H9 (cell line): ENCODE measurements around the gene PKD1. TPM values are rescaled to one million over a fixed set of nuclear protein-coding genes. Genes with fewer than 3 reads are reported as not detected.

Experiments
- DNase-seq: peaks from one replicate; pipeline ENCODE4 v3.0.0-alpha.2; 2017
- H2AFZ ChIP-seq: one replicate; pipeline ENCODE4 v1.6.1; 2013; ENCODE audit warnings: mild to moderate bottlenecking, low read length, control low read depth, moderate library complexity
- H2AK5ac ChIP-seq: 2 replicates; pipeline ENCODE4 v1.6.1; 2013; ENCODE audit warnings: low read length, control low read depth, mixed read lengths; ENCODE audit not compliant: insufficient read length
- H2BK120ac ChIP-seq: one replicate; pipeline ENCODE4 v1.6.1; 2013; ENCODE audit warnings: low read depth, mild to moderate bottlenecking, low read length, control low read depth, inconsistent platforms; ENCODE audit not compliant: poor library complexity, severe bottlenecking
- H2BK12ac ChIP-seq: 2 replicates; pipeline ENCODE4 v1.6.1; 2013; ENCODE audit warnings: low read length, control low read depth, mixed read lengths, low read depth; ENCODE audit not compliant: insufficient read length
- H2BK15ac ChIP-seq: 2 replicates; pipeline ENCODE4 v1.6.1; 2013; ENCODE audit warnings: low read depth, low read length, control low read depth
- H2BK20ac ChIP-seq: one replicate; pipeline ENCODE4 v1.6.1; 2013; ENCODE audit warnings: low read depth, mild to moderate bottlenecking, low read length, control low read depth, inconsistent platforms; ENCODE audit not compliant: poor library complexity, severe bottlenecking
- H2BK5ac ChIP-seq: 2 replicates; pipeline ENCODE4 v1.6.1; 2013; ENCODE audit warnings: low read length, control low read depth, mixed read lengths; ENCODE audit not compliant: insufficient read length
- H3K14ac ChIP-seq: 2 replicates; pipeline ENCODE4 v1.6.1; 2013; ENCODE audit warnings: low read length, control low read depth; ENCODE audit not compliant: insufficient read depth
- H3K18ac ChIP-seq: 2 replicates; pipeline ENCODE4 v1.6.1; 2013; ENCODE audit warnings: low read depth, mild to moderate bottlenecking, mixed read lengths, low read length, control low read depth; ENCODE audit not compliant: insufficient read length
- H3K23ac ChIP-seq: 2 replicates; pipeline ENCODE4 v1.6.1; 2013; ENCODE audit warnings: low read length, control low read depth, mixed read lengths, low read depth; ENCODE audit not compliant: insufficient read length
- H3K23me2 ChIP-seq: 2 replicates; pipeline ENCODE4 v1.6.1; 2013; ENCODE audit warnings: low read depth, mild to moderate bottlenecking, mixed read lengths, low read length, control low read depth; ENCODE audit not compliant: insufficient read length, poor library complexity, severe bottlenecking
- H3K27ac ChIP-seq: 2 replicates; pipeline ENCODE4 v1.5.1; 2013; ENCODE audit warnings: low read length, control low read depth, mixed read lengths, low read depth; ENCODE audit not compliant: insufficient read length
- H3K27me3 ChIP-seq: 2 replicates; pipeline ENCODE4 v1.6.1; 2013; ENCODE audit warnings: low read length, control low read depth, inconsistent platforms; ENCODE audit not compliant: insufficient read depth
- H3K4ac ChIP-seq: 2 replicates; pipeline ENCODE4 v1.6.1; 2013; ENCODE audit warnings: low read depth, mild to moderate bottlenecking, control low read depth, inconsistent platforms, low read length, moderate library complexity
- H3K4me1 ChIP-seq: 2 replicates; pipeline ENCODE4 v1.6.1; 2013; ENCODE audit warnings: low read length, control low read depth, inconsistent platforms; ENCODE audit not compliant: insufficient read depth
- H3K4me2 ChIP-seq: 2 replicates; pipeline ENCODE4 v1.6.1; 2013; ENCODE audit warnings: low read length, control low read depth, mixed read lengths; ENCODE audit not compliant: insufficient read length, insufficient read depth
- H3K56ac ChIP-seq: 2 replicates; pipeline ENCODE4 v1.6.1; 2013; ENCODE audit warnings: low read depth, mild to moderate bottlenecking, mixed read lengths, low read length, control low read depth; ENCODE audit not compliant: insufficient read length
- H3K79me1 ChIP-seq: 2 replicates; pipeline ENCODE4 v1.6.1; 2013; ENCODE audit warnings: low read depth, mild to moderate bottlenecking, moderate library complexity, low read length, control low read depth, inconsistent platforms; ENCODE audit not compliant: insufficient read depth, poor library complexity, severe bottlenecking
- H3K79me2 ChIP-seq: 2 replicates; pipeline ENCODE4 v1.6.1; 2013; ENCODE audit warnings: low read length, control low read depth, inconsistent platforms; ENCODE audit not compliant: insufficient read depth
- H3K9ac ChIP-seq: 2 replicates; pipeline ENCODE4 v1.6.1; 2013; ENCODE audit warnings: low read length, control low read depth, mixed read lengths; ENCODE audit not compliant: insufficient read length; ENCODE audit errors: extremely low read depth
- H3K9me3 ChIP-seq: one replicate; pipeline ENCODE4 v1.6.1; 2013; ENCODE audit warnings: low read depth, low read length, inconsistent platforms; ENCODE audit not compliant: control insufficient read depth
- H3T11ph ChIP-seq: one replicate; pipeline ENCODE4 v1.6.1; 2013; ENCODE audit warnings: mild to moderate bottlenecking, low read length, control low read depth, inconsistent platforms
- H4K20me1 ChIP-seq: one replicate; pipeline ENCODE4 v1.6.1; 2013; ENCODE audit not compliant: control insufficient read depth, insufficient read length, insufficient read depth
- H4K5ac ChIP-seq: 2 replicates; pipeline ENCODE4 v1.6.1; 2013; ENCODE audit warnings: low read depth, mild to moderate bottlenecking, mixed read lengths, low read length, control low read depth; ENCODE audit not compliant: insufficient read length
- H4K8ac ChIP-seq: replicated peaks from 2 replicates; pipeline ENCODE4 v1.6.1; 2013; ENCODE audit warnings: low read length, control low read depth, mixed read lengths, low read depth; ENCODE audit not compliant: insufficient read length
- H4K91ac ChIP-seq: 2 replicates; pipeline ENCODE4 v1.6.1; 2013; ENCODE audit warnings: low read depth, mild to moderate bottlenecking, moderate library complexity, mixed read lengths, low read length, control low read depth; ENCODE audit not compliant: insufficient read length
- H3K27ac Mint-ChIP-seq, 3 experiments: 2 replicates in 2 of 3; 3 replicates in 1 of 3; pipeline ENCODE4 v1.8.0; 2020 to 2021; ENCODE audit warnings: mixed read lengths in 3 of 3, mild to moderate bottlenecking in 1 of 3, moderate library complexity in 1 of 3
- H3K27me3 Mint-ChIP-seq: 2 replicates; pipeline ENCODE4 v1.8.0; 2021; ENCODE audit warnings: low read depth, mild to moderate bottlenecking, moderate library complexity, mixed read lengths
- H3K36me3 Mint-ChIP-seq, 3 experiments: 2 replicates in 2 of 3; 3 replicates in 1 of 3; pipeline ENCODE4 v1.8.0; 2020 to 2021; ENCODE audit warnings: low read depth in 3 of 3, mixed read lengths in 3 of 3; ENCODE audit not compliant: insufficient read depth in 1 of 3
- H3K4me1 Mint-ChIP-seq, 2 experiments: 2 replicates each; pipeline ENCODE4 v1.8.0; 2020; ENCODE audit warnings: mixed read lengths in 2 of 2
- H3K4me3 Mint-ChIP-seq, 2 experiments: 2 replicates in 1 of 2; 3 replicates in 1 of 2; pipeline ENCODE4 v1.8.0; 2020 to 2021; ENCODE audit warnings: mild to moderate bottlenecking in 2 of 2, mixed read lengths in 2 of 2, moderate library complexity in 1 of 2
- H3K9me3 Mint-ChIP-seq, 2 experiments: 2 replicates in 1 of 2; 3 replicates in 1 of 2; pipeline ENCODE4 v1.8.0; 2020; ENCODE audit warnings: mild to moderate bottlenecking in 2 of 2, mixed read lengths in 2 of 2, moderate library complexity in 1 of 2
- CTCF ChIP-seq: fragments of 200-600 bp; sonication (generic); conservative IDR thresholded peaks from 3 replicates; pipeline ENCODE4 v1.8.0; 2021; ENCODE audit warnings: antibody characterized with exemption, mild to moderate bottlenecking
- WGBS: extraction: QIAGEN DNeasy Blood & Tissue Kit; methylation state at CpG from one replicate; pipeline ENCODE4 v1.1.7; 2013; ENCODE audit warnings: missing lambda C conversion rate, low lambda C conversion rate, mixed read lengths; ENCODE audit not compliant: insufficient read length; ENCODE audit errors: extremely low coverage; 5-methylcytosine and 5-hydroxymethylcytosine counted together
- total RNA-seq: library from RNA; stranded (reverse); gene quantifications from 2 replicates; pipeline ENCODE4 v1.2.1, GENCODE V29; 2021

Gene PKD1
- total RNA-seq, 1 experiment from 2014 or later = 88.0 TPM

- no peak for DNase-seq
- no peaks in the 10 kb centered on the region for H3K27me3 ChIP-seq
- H3T11ph ChIP-seq = no peak overlapping the region
- H3K4ac ChIP-seq = no peak overlapping the region
- WGBS = no CpG with 5 or more reads among the region's 14 CpGs
- no peak overlapping the region for H2BK5ac ChIP-seq
- Mint-ChIP-seq H3K4me1 (no peaks in the 10 kb centered on the region), H3K27ac (no peak overlapping the region), H3K4me3 (peak overlapping the region; percentile 24 to 68; a peak in 3 of 5 replicates), H3K27me3 (no peaks in the 10 kb centered on the region), H3K36me3 (peaks cover 0 to 20% (median 17%) of the 10 kb centered on the region in 3 experiments; a peak in 6 of 7 replicates), H3K9me3 (no peaks in the 10 kb centered on the region)
- H3K23me2 ChIP-seq = no peaks in the 10 kb centered on the region
- no peak overlapping the region for H2BK15ac ChIP-seq
- H2BK20ac ChIP-seq = no peak overlapping the region
- no peak overlapping the region for H3K9ac ChIP-seq
- H4K20me1 ChIP-seq = no peaks in the 10 kb centered on the region
- H3K9me3 ChIP-seq = no peaks in the 10 kb centered on the region
- no peaks in the 10 kb centered on the region for H3K79me2 ChIP-seq
- H2BK120ac ChIP-seq = no peak overlapping the region
- H2AK5ac ChIP-seq = no peak overlapping the region
- no peak overlapping the region for H3K23ac ChIP-seq
- no peak overlapping the region for H2BK12ac ChIP-seq
- no peak overlapping the region for H3K18ac ChIP-seq
- no peak overlapping the region for H4K5ac ChIP-seq
- H4K91ac ChIP-seq = no peak overlapping the region
- H3K4me2 ChIP-seq = peak overlapping the region; percentile 9
- H4K8ac ChIP-seq = no peak overlapping the region
- H3K14ac ChIP-seq = no peak overlapping the region
- no peak overlapping the region for H2AFZ ChIP-seq
- H3K4me1 ChIP-seq = no peaks in the 10 kb centered on the region
- no peak for TF ChIP-seq CTCF
- no peaks in the 10 kb centered on the region for H3K79me1 ChIP-seq
- no peak overlapping the region for H3K27ac ChIP-seq
- H3K56ac ChIP-seq = no peak overlapping the region
Observed at GRCh38 chr16:2090481-2090776, 45.3 kb downstream of the PKD1 start.
